HG03571 (cell line): ENCODE measurements around the gene SH3PXD2A.

Experiments
- ATAC-seq: cut with Tn5 transposase; IDR thresholded peaks from one replicate; pipeline ENCODE4 v1.9.1; 2021; ENCODE audit not compliant: unreplicated experiment

The SH3PXD2A gene

GRCh38 chr10:103593022-103593570, 262.3 kb downstream of the SH3PXD2A start:
- ATAC-seq: no peak

DNA sequence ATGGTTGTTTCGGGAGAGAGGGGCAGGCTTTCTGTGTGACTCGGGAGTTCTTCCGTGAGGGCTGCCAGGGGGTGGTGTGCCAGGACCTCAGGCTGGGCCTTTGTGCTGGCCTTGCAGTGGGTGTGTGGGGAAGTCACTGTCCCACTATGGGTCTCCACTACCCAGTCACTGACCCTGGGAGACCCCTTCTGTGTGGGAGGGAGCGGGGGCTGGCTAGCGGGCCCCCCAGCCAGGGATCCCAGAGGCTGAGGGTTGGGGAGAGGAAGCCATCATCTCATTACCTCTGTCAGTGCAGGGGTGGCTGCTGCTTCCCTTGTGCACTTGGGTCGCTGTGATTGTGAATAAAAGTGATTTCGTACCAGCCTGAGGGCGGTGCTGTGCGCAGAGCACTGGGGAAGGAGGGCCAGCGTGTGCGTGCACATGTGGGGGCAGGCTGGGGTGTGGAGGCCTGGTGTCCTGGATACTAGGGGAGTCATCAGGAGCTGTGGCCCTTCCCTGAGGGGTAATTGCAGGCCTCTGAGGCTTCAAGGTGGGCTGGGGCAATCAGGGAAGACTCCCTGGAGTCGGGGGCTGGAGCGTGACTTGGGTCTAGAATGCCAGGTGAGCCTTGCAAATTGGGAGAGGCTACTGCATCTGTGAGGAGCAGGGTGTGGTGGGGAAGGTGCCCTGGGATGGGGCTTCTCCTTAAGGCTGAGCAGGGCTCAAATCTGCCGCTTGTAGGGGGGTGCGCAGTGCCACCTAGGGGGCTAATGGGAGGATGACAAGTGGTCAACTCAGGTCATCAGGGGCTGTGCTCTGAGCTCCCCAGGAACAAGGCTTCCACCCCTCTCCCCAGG, 263.0 kb downstream of the SH3PXD2A start:
- no peak for ATAC-seq

- ATAC-seq: no peak
Observed at GRCh38 chr10:103590744-103591291, 264.6 kb downstream of the SH3PXD2A start.

GRCh38 chr10:103590060-103590459, 265.3 kb downstream of the SH3PXD2A start:
- no peak for ATAC-seq

GRCh38 chr10:103589074-103589630, 266.2 kb downstream of the SH3PXD2A start:
- ATAC-seq: no peak

DNA sequence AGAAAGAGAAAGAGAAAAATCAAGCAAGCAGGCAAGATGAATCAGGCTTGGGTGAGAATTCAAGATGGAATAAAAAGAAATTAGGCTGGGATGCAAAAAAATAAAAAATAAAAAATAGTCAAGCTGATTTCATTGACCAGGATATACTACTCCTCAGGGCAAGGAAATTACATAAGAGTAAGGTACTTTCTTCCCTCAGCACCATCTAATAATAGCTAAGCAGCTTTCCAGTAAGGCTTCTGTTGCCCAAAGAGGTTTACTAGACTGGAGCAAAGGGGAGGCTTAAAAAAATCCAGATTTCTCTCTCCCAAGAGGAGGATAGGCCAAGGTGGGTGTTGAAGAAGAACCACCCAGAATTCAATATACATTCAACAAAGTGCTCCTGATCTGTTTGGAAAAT, 268.3 kb downstream of the SH3PXD2A start:
- no peak for ATAC-seq

DNA sequence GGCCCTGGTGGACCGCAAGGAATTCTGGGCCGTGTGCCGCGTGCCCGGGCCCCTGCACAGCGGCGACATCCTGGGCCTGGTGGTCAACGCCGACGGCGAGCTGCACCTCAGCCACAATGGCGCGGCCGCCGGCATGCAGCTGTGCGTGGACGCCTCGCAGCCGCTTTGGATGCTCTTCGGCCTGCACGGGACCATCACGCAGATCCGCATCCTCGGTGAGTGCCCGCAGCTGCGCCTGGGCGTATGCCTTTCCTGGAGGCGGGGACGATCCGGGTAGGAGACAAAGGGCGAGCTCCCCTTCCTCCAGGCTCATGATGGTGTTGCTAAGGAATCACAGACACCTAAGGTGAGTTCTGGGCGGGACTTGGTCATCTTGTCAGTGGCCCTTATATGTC, 270.4 kb downstream of the SH3PXD2A start:
- ATAC-seq: no peak

DNA sequence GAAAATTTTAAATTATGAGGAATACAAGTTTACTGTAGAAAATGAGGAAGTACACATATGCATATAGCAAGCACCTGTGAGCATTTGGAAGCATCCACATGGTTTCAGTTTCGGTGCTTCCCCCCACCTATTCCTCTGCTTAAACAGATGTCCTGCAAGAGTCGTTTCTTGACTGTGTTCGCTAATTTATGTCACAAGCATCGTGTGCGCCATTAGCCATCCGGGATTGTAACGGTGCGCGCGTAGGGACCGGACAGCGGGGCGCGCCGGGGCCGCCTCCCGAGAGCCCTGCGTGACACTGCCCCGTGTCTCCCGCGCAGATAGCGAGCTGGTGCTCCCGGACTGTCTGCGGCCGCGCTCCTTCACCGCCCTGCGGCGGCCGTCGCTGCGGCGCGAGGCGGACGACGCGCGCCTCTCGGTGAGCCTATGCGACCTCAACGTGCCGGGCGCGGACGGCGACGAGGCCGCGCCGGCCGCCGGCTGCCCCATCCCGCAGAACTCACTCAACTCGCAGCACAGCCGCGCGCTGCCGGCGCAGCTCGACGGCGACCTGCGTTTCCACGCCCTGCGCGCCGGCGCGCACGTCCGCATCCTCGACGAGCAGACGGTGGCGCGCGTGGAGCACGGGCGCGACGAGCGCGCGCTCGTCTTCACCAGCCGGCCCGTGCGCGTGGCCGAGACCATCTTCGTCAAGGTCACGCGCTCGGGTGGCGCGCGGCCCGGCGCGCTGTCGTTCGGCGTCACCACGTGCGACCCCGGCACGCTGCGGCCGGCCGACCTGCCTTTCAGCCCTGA, 271.0 kb downstream of the SH3PXD2A start:
- no peak for ATAC-seq

- ATAC-seq: no peak
Observed at GRCh38 chr10:103583871-103584215, 271.5 kb downstream of the SH3PXD2A start.

GRCh38 chr10:103582331-103583123, 272.8 kb downstream of the SH3PXD2A start:
- no peak for ATAC-seq

- no peak for ATAC-seq
Observed at GRCh38 chr10:103581499-103581898, 273.9 kb downstream of the SH3PXD2A start.

GRCh38 chr10:103580430-103580829, 274.9 kb downstream of the SH3PXD2A start:
- no peak for ATAC-seq

GRCh38 chr10:103580011-103580410, 275.4 kb downstream of the SH3PXD2A start:
- no peak for ATAC-seq

- ATAC-seq: no peak
Observed at GRCh38 chr10:103578782-103579382, 276.5 kb downstream of the SH3PXD2A start.

DNA sequence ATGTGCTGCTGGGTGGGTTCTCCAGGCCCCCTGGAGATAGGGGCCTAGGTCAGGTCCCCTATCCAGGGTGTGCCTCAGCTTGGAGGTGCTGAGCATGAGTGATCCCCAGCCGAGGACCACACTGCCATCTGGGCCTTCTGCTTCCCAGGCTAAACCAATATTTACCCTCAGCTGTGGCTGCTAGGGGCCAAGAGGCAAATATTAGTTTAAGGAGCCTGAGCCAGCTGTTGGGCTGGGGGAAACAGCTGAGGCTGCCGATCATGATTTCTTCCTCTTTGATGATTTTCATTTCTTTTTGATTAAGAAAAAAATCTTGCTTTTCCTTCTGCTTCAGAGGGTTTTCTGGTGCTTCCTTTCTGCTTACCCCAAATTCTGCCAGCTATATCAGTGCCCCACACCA, 278.5 kb downstream of the SH3PXD2A start:
- ATAC-seq: no peak

- no peak for ATAC-seq
Observed at GRCh38 chr10:103576076-103576471, 279.3 kb downstream of the SH3PXD2A start.

DNA sequence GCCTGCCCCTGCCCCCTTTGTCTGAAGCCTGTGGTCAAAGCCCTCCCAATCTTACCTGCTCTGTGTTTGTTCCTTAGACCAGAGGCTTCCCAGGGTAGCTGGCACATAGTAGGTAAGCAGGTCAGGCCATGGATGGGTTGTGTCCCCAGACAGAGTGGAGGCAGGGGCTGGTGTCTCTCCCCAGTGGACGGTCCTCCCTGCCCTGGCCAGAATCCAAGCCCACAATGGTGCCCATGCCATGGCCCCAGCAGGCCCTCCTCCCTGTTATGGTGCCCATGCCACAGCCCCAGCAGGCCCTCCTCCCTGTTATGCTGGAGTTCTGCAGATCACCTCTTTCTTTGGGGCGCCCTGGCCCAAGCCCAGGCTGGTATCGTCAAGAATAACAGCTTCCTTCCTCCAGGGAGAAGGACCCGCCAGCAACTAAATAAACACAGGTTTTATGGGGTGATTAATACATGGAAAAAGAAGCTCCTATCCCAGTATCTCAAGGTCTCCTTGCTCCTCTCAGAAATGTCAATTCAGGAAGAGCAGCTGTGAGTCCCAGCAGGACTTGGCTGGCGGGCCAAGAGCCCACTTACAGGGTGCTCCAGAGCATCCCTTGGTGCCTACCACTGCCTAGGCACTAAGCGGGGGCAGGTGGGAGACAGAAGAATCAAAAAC, 279.8 kb downstream of the SH3PXD2A start:
- ATAC-seq: no peak

DNA sequence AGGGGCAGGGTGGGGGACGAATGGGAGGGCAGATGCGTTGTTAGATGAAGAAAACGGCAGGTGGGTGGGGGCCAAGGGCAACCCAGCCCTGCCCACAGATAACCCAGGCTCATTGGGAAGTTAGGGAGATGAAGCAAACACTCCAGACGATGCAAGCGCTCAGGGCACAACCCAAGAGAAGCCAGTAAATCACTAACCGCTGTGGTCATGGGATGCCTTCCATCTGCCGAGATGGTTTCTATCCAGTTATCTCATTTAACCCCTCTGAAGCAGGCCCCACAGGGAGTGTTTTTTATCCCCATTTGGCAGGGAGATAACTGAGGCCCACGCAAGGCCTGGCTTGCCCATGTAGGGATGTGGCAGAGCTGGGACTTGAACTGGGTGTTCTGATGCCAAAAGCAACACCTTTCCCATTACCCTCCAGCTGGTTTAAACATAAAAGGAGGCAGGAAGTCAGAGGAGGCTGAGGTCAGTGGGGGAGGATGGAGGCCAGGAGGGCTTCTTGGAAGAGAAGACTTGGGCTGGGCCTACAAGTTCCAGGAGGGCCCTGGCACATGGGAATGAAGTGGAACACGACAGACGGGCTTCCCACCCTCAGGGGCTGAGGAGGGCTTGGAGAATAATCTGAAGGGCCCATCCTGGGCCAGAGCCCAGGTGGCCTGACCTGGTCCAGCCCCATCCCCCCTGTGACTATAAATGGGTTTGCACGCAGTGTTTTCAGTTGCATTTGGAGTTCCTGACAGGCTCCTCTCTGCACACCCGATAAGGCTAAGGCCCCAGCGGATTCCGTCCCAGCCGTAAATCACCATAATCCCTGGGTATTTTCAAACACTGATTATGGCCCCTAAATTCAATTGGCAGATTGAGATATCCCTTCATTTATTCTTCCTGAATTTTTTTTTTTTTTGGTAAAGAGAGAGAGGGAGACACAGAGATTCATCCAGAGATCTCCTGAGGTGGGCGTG, 281.0 kb downstream of the SH3PXD2A start:
- no peak for ATAC-seq

DNA sequence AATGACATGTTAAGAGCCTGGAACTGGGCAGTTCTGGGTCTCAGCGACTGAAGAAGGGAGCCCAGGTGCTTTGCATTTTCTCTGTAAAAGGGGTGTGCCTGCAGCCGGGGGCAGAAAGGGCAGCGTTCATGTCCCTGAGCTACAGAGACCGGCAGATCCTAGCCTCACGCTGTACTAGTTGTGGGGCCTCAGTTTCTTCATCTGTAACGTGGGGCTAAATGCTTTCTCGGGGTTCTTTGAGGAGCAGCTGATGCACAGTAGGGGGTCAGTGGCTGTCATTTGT, 282.2 kb downstream of the SH3PXD2A start:
- ATAC-seq: no peak
